ENCODE data around the gene STK25. TPM values are rescaled to one million over a fixed set of nuclear protein-coding genes. Genes with fewer than 3 reads are reported as not detected.
A peak's percentile ranks its signal among the peaks of the same experiment; 100 is the strongest.

STK25 gene
- total and polyA plus RNA-seq, 8 donors = 93.8 to 446 (median 144) TPM

GRCh38 chr2:241489733-241490680, 18.4 kb downstream of the STK25 start:
- peak; percentile 42 to 63 for DNase-seq
- H3K9me3 ChIP-seq = no peaks in the 10 kb centered on the region
- H3K4me1 ChIP-seq = peaks cover 0 to 17% (median 13%) of the 10 kb centered on the region in 4 donors
- TF ChIP-seq EP300 (IDR thresholded peaks at IDR 0.05) (no peak), POLR2AphosphoS5 (IDR thresholded peaks at IDR 0.05) (peak in 1 of 3 donors; percentile 22), CTCF (IDR thresholded peaks at IDR 0.05) (no peak)
- no peaks in the 10 kb centered on the region for H3K27me3 ChIP-seq
- H3K36me3 ChIP-seq = peaks cover 36 to 71% (median 57%) of the 10 kb centered on the region in 4 donors
- peak overlapping the region in 1 of 5 donors; percentile 22 for H3K27ac ChIP-seq
- H3K4me3 ChIP-seq = no peak overlapping the region
- intact Hi-C loops (cut with DNase I; ENCODE audit: low total_unique reads) = no loop called here
- 40 to 63% (median 51%) methylated on average over 12 to 15 of the region's 15 CpGs for WGBS, 5 donors

- H3K27ac ChIP-seq = no peak overlapping the region
- intact Hi-C loops (cut with DNase I; ENCODE audit: low total_unique reads) = no loop called here
- 48 to 79% (median 65%) methylated on average over 3 of the region's 3 CpGs for WGBS, 5 donors
- no peaks in the 10 kb centered on the region for H3K9me3 ChIP-seq
- no peak for DNase-seq
- peaks cover 0 to 17% (median 13%) of the 10 kb centered on the region in 4 donors for H3K4me1 ChIP-seq
- H3K27me3 ChIP-seq = no peaks in the 10 kb centered on the region
- TF ChIP-seq POLR2A (IDR thresholded peaks at IDR 0.05) (no peak), EP300 (IDR thresholded peaks at IDR 0.05) (no peak), CTCF (IDR thresholded peaks at IDR 0.05) (no peak), POLR2AphosphoS5 (IDR thresholded peaks at IDR 0.05) (no peak)
- peaks cover 27 to 71% (median 54%) of the 10 kb centered on the region in 4 donors for H3K36me3 ChIP-seq
- no peak overlapping the region for H3K4me3 ChIP-seq
These were observed 19.3 kb downstream of the STK25 start for GRCh38 chr2:241489088-241489487.

GRCh38 chr2:241485172-241485911, 23.0 kb downstream of the STK25 start:
- Histone ChIP-seq H3K9me3 (no peaks in the 10 kb centered on the region), H3K4me3 (no peak overlapping the region), H3K27me3 (no peaks in the 10 kb centered on the region), H3K27ac (no peak overlapping the region), H3K36me3 (peaks cover 5 to 49% (median 35%) of the 10 kb centered on the region in 4 donors), H3K4me1 (peaks cover 0 to 9% (median 8%) of the 10 kb centered on the region in 4 donors)
- intact Hi-C loops (cut with DNase I; ENCODE audit: low total_unique reads) = no loop called here
- DNase-seq = no peak
- 70 to 90% (median 88%) methylated on average over 1 of the region's 1 CpG for WGBS, 5 donors
- no peak for TF ChIP-seq CTCF (IDR thresholded peaks at IDR 0.05)
- no peak for TF ChIP-seq POLR2AphosphoS5 (IDR thresholded peaks at IDR 0.05)
- TF ChIP-seq POLR2A (IDR thresholded peaks at IDR 0.05) = no peak
- no peak for TF ChIP-seq EP300 (IDR thresholded peaks at IDR 0.05)

GRCh38 chr2:241483305-241483704, 25.1 kb downstream of the STK25 start:
- WGBS, 5 donors = 87 to 93% (median 91%) methylated on average over 5 to 9 of the region's 9 CpGs
- peaks cover 14 to 53% (median 43%) of the 10 kb centered on the region in 4 donors for H3K36me3 ChIP-seq

More at GRCh38 chr2:241483305-241483704, 25.1 kb downstream of the STK25 start:
- no peaks in the 10 kb centered on the region for H3K9me3 ChIP-seq
- H3K27me3 ChIP-seq = no peaks in the 10 kb centered on the region
- DNase-seq = no peak
- no peaks in the 10 kb centered on the region for H3K4me1 ChIP-seq
- intact Hi-C loops (cut with DNase I; ENCODE audit: low total_unique reads) = no loop called here
- H3K27ac ChIP-seq = no peak overlapping the region
- TF ChIP-seq EP300 (IDR thresholded peaks at IDR 0.05) (no peak), CTCF (IDR thresholded peaks at IDR 0.05) (no peak), POLR2AphosphoS5 (IDR thresholded peaks at IDR 0.05) (no peak), POLR2A (IDR thresholded peaks at IDR 0.05) (no peak)
- no peak overlapping the region for H3K4me3 ChIP-seq

Data from stomach (tissue), 9 donors.